ENCODE data around the gene GADD45A.
A peak's percentile ranks its signal among the peaks of the same experiment; 100 is the strongest.

The GADD45A gene

DNA sequence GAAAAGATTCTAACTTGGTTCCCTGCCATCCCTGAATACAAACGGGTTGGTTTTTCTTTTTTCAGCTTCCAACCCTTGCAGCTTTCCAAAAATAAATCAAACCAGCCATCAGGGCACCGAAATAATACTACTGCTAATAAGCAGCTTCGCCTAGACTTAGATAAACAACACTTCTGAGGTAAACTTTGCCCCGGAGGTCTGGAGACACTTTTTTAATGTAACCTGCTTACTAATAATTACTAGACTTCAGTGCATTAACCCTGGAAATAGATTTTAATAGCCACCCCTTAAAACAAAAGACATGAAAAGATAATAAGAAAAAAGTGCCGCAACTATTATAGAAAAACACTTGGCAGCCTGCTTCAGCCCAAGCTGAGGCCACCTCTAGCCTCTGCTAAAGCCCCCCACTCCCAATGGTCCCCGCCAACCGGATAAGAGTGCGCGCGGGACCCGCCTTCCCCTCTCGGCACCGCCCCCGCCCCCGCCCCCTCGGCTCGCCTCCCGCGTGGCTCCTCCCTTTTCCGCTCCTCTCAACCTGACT, 405 bp upstream of the GADD45A start (continued):
- no peak for TF ChIP-seq ZNF302 (tag by site-specific recombination; IDR thresholded peaks at IDR 0.05; ENCODE audit: low read depth)

GRCh38 chr1:67685558-67686266, 711 bp downstream of the GADD45A start:
- ChIA-PET CTCF (interaction anchor here (0.7 to 4.9 kb wide), 6 partner anchors 11 to 150 kb away, joined by 3 to 41 read pairs (median 4); no protein-coding TSS in a partner anchor), POLR2A (interaction anchor here (0.6 to 4.8 kb wide), 48 partner anchors 10 to 1786 kb away, joined by 3 to 77 read pairs (median 5); partner anchors contain the start of gene WLS)
- Histone ChIP-seq H3K9me3 (ENCODE audit: control insufficient read depth, insufficient read depth, low read depth, low read length) (no peaks in the 10 kb centered on the region), H3K36me3 (ENCODE audit: control insufficient read depth in 2 of 2, insufficient read depth in 1 of 2, low read length in 2 of 2) (peaks cover 9 to 43% of the 10 kb centered on the region in 2 experiments; a peak in 2 of 3 replicates), H3K27ac (ENCODE audit: extremely low read depth, low read depth, low read length) (peak overlapping the region; percentile 96), H3K4me1 (ENCODE audit: control insufficient read depth, insufficient read depth, low read length) (peaks cover 8% of the 10 kb centered on the region; the same call in 1 of the 2 replicates), H3K4me3 (ENCODE audit: low read depth, low read length) (peak overlapping the region; percentile 92)
- TF ChIP-seq ZNF560 (tag by site-specific recombination; IDR thresholded peaks at IDR 0.05; ENCODE audit: borderline replicate concordance) (no peak), ZNF114 (tag by site-specific recombination; IDR thresholded peaks at IDR 0.05) (no peak), SALL2 (tag by site-specific recombination; IDR thresholded peaks at IDR 0.05; ENCODE audit: borderline replicate concordance) (no peak), ZNF23 (tag by site-specific recombination; IDR thresholded peaks at IDR 0.05; ENCODE audit: borderline replicate concordance) (no peak), ATF2 (tag by site-specific recombination; IDR thresholded peaks at IDR 0.05; ENCODE audit: low read depth) (no peak), ZSCAN16 (tag by site-specific recombination; IDR thresholded peaks at IDR 0.05) (0 out of 2 replicates have a peak, but pooled peaks have one; percentile 11), ZNF112 (tag by site-specific recombination; IDR thresholded peaks at IDR 0.05) (no peak), ZNF48 (tag by site-specific recombination; IDR thresholded peaks at IDR 0.05) (no peak), ZNF501 (tag by site-specific recombination; IDR thresholded peaks at IDR 0.05) (no peak), ZNF548 (tag by site-specific recombination; IDR thresholded peaks at IDR 0.05) (no peak), ZIC2 (tag by site-specific recombination; IDR thresholded peaks at IDR 0.05) (no peak), ZNF404 (tag by site-specific recombination; IDR thresholded peaks at IDR 0.05) (no peak), REPIN1 (tag by site-specific recombination; IDR thresholded peaks at IDR 0.05; ENCODE audit: low read depth) (no peak), TRIM28 (IDR thresholded peaks at IDR 0.05; ENCODE audit: borderline replicate concordance, low read length) (no peak), GLIS1 (tag by site-specific recombination; IDR thresholded peaks at IDR 0.05) (peak; percentile 54), ZNF549 (tag by site-specific recombination; IDR thresholded peaks at IDR 0.05) (no peak), ZBTB21 (tag by site-specific recombination; IDR thresholded peaks at IDR 0.05) (no peak), ZNF518A (tag by site-specific recombination; conservative IDR thresholded peaks at IDR 0.05; ENCODE audit: low read depth) (no peak), ZNF16 (tag by site-specific recombination; IDR thresholded peaks at IDR 0.05; ENCODE audit: low read depth) (no peak), SP2 (tag by site-specific recombination; IDR thresholded peaks at IDR 0.05) (peak; percentile 35; the same call in 1 of the 2 replicates)
- TF ChIP-seq, protein P1, sequence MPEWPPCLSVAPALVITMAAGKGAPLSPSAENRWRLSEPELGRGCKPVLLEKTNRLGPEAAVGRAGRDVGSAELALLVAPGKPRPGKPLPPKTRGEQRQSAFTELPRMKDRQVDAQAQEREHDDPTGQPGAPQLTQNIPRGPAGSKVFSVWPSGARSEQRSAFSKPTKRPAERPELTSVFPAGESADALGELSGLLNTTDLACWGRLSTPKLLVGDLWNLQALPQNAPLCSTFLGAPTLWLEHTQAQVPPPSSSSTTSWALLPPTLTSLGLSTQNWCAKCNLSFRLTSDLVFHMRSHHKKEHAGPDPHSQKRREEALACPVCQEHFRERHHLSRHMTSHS (tag by site-specific recombination; IDR thresholded peaks at IDR 0.05) = no peak
- TF ChIP-seq, protein P2, sequence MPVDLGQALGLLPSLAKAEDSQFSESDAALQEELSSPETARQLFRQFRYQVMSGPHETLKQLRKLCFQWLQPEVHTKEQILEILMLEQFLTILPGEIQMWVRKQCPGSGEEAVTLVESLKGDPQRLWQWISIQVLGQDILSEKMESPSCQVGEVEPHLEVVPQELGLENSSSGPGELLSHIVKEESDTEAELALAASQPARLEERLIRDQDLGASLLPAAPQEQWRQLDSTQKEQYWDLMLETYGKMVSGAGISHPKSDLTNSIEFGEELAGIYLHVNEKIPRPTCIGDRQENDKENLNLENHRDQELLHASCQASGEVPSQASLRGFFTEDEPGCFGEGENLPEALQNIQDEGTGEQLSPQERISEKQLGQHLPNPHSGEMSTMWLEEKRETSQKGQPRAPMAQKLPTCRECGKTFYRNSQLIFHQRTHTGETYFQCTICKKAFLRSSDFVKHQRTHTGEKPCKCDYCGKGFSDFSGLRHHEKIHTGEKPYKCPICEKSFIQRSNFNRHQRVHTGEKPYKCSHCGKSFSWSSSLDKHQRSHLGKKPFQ (tag by site-specific recombination; IDR thresholded peaks at IDR 0.05) = no peak
- TF ChIP-seq, protein P3, sequence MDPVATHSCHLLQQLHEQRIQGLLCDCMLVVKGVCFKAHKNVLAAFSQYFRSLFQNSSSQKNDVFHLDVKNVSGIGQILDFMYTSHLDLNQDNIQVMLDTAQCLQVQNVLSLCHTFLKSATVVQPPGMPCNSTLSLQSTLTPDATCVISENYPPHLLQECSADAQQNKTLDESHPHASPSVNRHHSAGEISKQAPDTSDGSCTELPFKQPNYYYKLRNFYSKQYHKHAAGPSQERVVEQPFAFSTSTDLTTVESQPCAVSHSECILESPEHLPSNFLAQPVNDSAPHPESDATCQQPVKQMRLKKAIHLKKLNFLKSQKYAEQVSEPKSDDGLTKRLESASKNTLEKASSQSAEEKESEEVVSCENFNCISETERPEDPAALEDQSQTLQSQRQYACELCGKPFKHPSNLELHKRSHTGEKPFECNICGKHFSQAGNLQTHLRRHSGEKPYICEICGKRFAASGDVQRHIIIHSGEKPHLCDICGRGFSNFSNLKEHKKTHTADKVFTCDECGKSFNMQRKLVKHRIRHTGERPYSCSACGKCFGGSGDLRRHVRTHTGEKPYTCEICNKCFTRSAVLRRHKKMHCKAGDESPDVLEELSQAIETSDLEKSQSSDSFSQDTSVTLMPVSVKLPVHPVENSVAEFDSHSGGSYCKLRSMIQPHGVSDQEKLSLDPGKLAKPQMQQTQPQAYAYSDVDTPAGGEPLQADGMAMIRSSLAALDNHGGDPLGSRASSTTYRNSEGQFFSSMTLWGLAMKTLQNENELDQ (tag by site-specific recombination; IDR thresholded peaks at IDR 0.05; ENCODE audit: low read depth) = no peak
